H1 (cell line): Measurements from ENCODE around the gene PTGES2. TPM values are rescaled to one million over a fixed set of nuclear protein-coding genes. Genes with fewer than 3 reads are reported as not detected.

Source experiments
- CTCF ChIA-PET: fragments of 300-600 bp; sonication (Branson Sonifier 250); formaldehyde crosslinking; loops from one replicate; lab custom pipeline; 2021; ENCODE audit not compliant: partially characterized antibody; lab: Charles Lee
- POLR2A ChIA-PET: fragments of 300-600 bp; sonication (Branson Sonifier 250); formaldehyde crosslinking; loops from one replicate; lab custom pipeline; 2021; ENCODE audit warnings: inconsistent platforms; ENCODE audit not compliant: partially characterized antibody; lab: Charles Lee
- DNase-seq, 2 experiments: peaks; one replicate each; pipeline versions ENCODE4 v3.0.0 to v3.0.0-alpha.2; 2010 to 2022; ENCODE audit warnings: low spot score in 2 of 2, low read depth in 1 of 2, mixed read lengths in 1 of 2
- FAIRE-seq: peaks from 2 replicates; lab custom pipeline; 2011; peaks lifted over from hg19 to GRCh38; lab: Jason Lieb, UNC
- H2AFZ ChIP-seq: 2 replicates; pipeline ENCODE4 v1.8.1; 2012; ENCODE audit warnings: low read length, inconsistent platforms
- H2AK5ac ChIP-seq: 2 replicates; pipeline ENCODE4 v1.6.1; 2013; ENCODE audit warnings: low read depth, low read length
- H2BK120ac ChIP-seq: replicated peaks from 2 replicates; pipeline ENCODE3; 2013; ENCODE audit warnings: low read depth, low read length, inconsistent platforms
- H2BK12ac ChIP-seq: 2 replicates; pipeline ENCODE4 v1.6.1; 2013; ENCODE audit warnings: low read depth, low read length
- H2BK15ac ChIP-seq: 2 replicates; pipeline ENCODE4 v1.6.1; 2013; ENCODE audit warnings: low read length
- H2BK20ac ChIP-seq: 2 replicates; pipeline ENCODE4 v1.6.1; 2013; ENCODE audit warnings: low read length
- H2BK5ac ChIP-seq: 2 replicates; pipeline ENCODE4 v1.6.1; 2013; ENCODE audit warnings: low read depth, low read length
- H3K14ac ChIP-seq: 2 replicates; pipeline ENCODE4 v1.6.1; 2013; ENCODE audit warnings: inconsistent platforms; ENCODE audit not compliant: insufficient read length
- H3K18ac ChIP-seq: 2 replicates; pipeline ENCODE4 v1.6.1; 2013; ENCODE audit warnings: low read length; ENCODE audit errors: extremely low read depth
- H3K23ac ChIP-seq: 2 replicates; pipeline ENCODE4 v1.6.1; 2013; ENCODE audit warnings: inconsistent platforms; ENCODE audit not compliant: insufficient read length
- H3K23me2 ChIP-seq: 2 replicates; pipeline ENCODE4 v1.6.1; 2013; ENCODE audit warnings: low read depth, low read length
- H3K27ac ChIP-seq: 2 replicates; pipeline ENCODE4 v1.6.1; 2011; ENCODE audit warnings: low read depth, low read length, inconsistent platforms
- H3K27me3 ChIP-seq, 4 experiments: replicated peaks in 1 of 4; 1 replicate in 1 of 4; 2 replicates in 3 of 4; pipeline versions ENCODE4 v1.6.1 to v1.8.1; 2011 to 2013; ENCODE audit warnings: low read length in 3 of 4, mild to moderate bottlenecking in 3 of 4, inconsistent platforms in 2 of 4, mixed read lengths in 2 of 4, moderate library complexity in 1 of 4; ENCODE audit not compliant: control insufficient read depth in 3 of 4, insufficient read depth in 3 of 4; ENCODE audit errors: extremely low read depth in 1 of 4
- H3K36me3 ChIP-seq, 4 experiments: 2 replicates each; pipeline versions ENCODE4 v1.6.1 to v1.8.1; 2011 to 2013; ENCODE audit warnings: mild to moderate bottlenecking in 4 of 4, low read length in 3 of 4, moderate library complexity in 2 of 4, control low read depth in 1 of 4, inconsistent platforms in 1 of 4; ENCODE audit not compliant: insufficient read depth in 4 of 4, control insufficient read depth in 2 of 4
- H3K4ac ChIP-seq: replicated peaks from 2 replicates; pipeline ENCODE3; 2013; ENCODE audit warnings: low read length, low read depth, mixed read lengths, inconsistent platforms; ENCODE audit not compliant: insufficient read length
- H3K4me1 ChIP-seq, 4 experiments: replicated peaks in 1 of 4; 1 replicate in 1 of 4; 2 replicates in 3 of 4; pipeline versions ENCODE4 v1.6.1 to v1.8.1; 2011 to 2013; ENCODE audit warnings: low read length in 3 of 4, inconsistent platforms in 2 of 4, mixed read lengths in 1 of 4; ENCODE audit not compliant: insufficient read depth in 4 of 4, control insufficient read depth in 3 of 4
- H3K4me2 ChIP-seq, 2 experiments: 2 replicates each; pipeline versions ENCODE4 v1.6.1 to v1.8.1; 2011 to 2013; ENCODE audit warnings: low read depth in 2 of 2, low read length in 2 of 2, control low read depth in 1 of 2, inconsistent platforms in 1 of 2, mild to moderate bottlenecking in 1 of 2; ENCODE audit not compliant: insufficient read depth in 1 of 2
- H3K4me3 ChIP-seq, 4 experiments: fragments of 200-600, 300-600 bp in 1 of 4; sonication (generic), shearing (Covaris generic), sonication (Bioruptor Twin) in 1 of 4; 2 replicates each; pipeline versions ENCODE4 v1.5.1 to v1.8.1; 2011 to 2016; ENCODE audit warnings: low read length in 4 of 4, low read depth in 3 of 4, control low read depth in 2 of 4, inconsistent platforms in 2 of 4, mild to moderate bottlenecking in 2 of 4, mixed read lengths in 1 of 4, moderate library complexity in 1 of 4; ENCODE audit not compliant: insufficient read depth in 2 of 4; ENCODE audit errors: extremely low read depth in 1 of 4
- H3K56ac ChIP-seq: replicated peaks from 2 replicates; pipeline ENCODE3; 2013; ENCODE audit warnings: low read depth, mild to moderate bottlenecking, mixed read lengths, low read length, inconsistent platforms; ENCODE audit not compliant: insufficient read length
- H3K79me1 ChIP-seq: 2 replicates; pipeline ENCODE4 v1.6.1; 2013; ENCODE audit warnings: low read depth, low read length, control low read depth
- H3K79me2 ChIP-seq, 2 experiments: 2 replicates each; pipeline versions ENCODE4 v1.6.1 to v1.8.1; 2012 to 2013; ENCODE audit warnings: low read length in 2 of 2, mild to moderate bottlenecking in 2 of 2, inconsistent platforms in 1 of 2; ENCODE audit not compliant: insufficient read depth in 2 of 2, control insufficient read depth in 1 of 2
- H3K9ac ChIP-seq, 4 experiments: replicated peaks in 1 of 4; 1 replicate in 1 of 4; 2 replicates in 3 of 4; pipeline versions ENCODE4 v1.6.1 to v1.8.1; 2011 to 2013; ENCODE audit warnings: low read depth in 3 of 4, low read length in 3 of 4, control low read depth in 2 of 4, mild to moderate bottlenecking in 2 of 4, moderate library complexity in 2 of 4, inconsistent platforms in 1 of 4; ENCODE audit errors: extremely low read depth in 1 of 4
- H3K9me3 ChIP-seq, 2 experiments: 2 replicates each; pipeline versions ENCODE4 v1.6.1 to v1.8.1; 2012 to 2013; ENCODE audit warnings: mild to moderate bottlenecking in 2 of 2, moderate library complexity in 2 of 2, control low read depth in 1 of 2, inconsistent platforms in 1 of 2, low read depth in 1 of 2, low read length in 1 of 2, mixed read lengths in 1 of 2; ENCODE audit not compliant: insufficient read depth in 2 of 2
- H4K20me1 ChIP-seq, 2 experiments: replicated peaks in 1 of 2; 2 replicates each; pipeline versions ENCODE3 to v1.8.1; 2011 to 2013; ENCODE audit warnings: inconsistent platforms in 2 of 2, low read length in 2 of 2, mild to moderate bottlenecking in 1 of 2; ENCODE audit not compliant: insufficient read depth in 2 of 2, control insufficient read depth in 1 of 2
- H4K5ac ChIP-seq: 2 replicates; pipeline ENCODE4 v1.6.1; 2013; ENCODE audit warnings: low read length, low read depth, mixed read lengths, inconsistent platforms; ENCODE audit not compliant: insufficient read length
- H4K8ac ChIP-seq: 2 replicates; pipeline ENCODE4 v1.8.0; 2013; ENCODE audit warnings: mild to moderate bottlenecking, moderate library complexity, low read length, inconsistent platforms; ENCODE audit not compliant: insufficient read depth; ENCODE audit errors: extremely low read depth
- H4K91ac ChIP-seq: replicated peaks from 2 replicates; pipeline ENCODE3; 2013; ENCODE audit warnings: low read length, mixed read lengths, inconsistent platforms; ENCODE audit not compliant: insufficient read length
- CBX8 ChIP-seq: fragments of 300-800, 300-1000 bp; sonication (generic); IDR thresholded peaks from 2 replicates; pipeline ENCODE4 v1.7.1; 2016; ENCODE audit warnings: low read depth, low read length, borderline replicate concordance
- CHD2 ChIP-seq: IDR thresholded peaks from 2 replicates; pipeline ENCODE4 v1.6.1; 2012; ENCODE audit warnings: low read length, improper control_type of control experiment
- CTBP2 ChIP-seq: IDR thresholded peaks from 2 replicates; pipeline ENCODE4 v1.7.0; 2011; ENCODE audit warnings: borderline replicate concordance, mild to moderate bottlenecking, moderate library complexity, mixed read lengths, low read length; ENCODE audit not compliant: insufficient read depth, insufficient read length
- EZH2 ChIP-seq: fragments of 200-600 bp; sonication (generic); IDR thresholded peaks from 2 replicates; pipeline ENCODE4 v1.7.1; 2012; ENCODE audit warnings: low read depth, mild to moderate bottlenecking, moderate library complexity, low read length, inconsistent platforms; ENCODE audit not compliant: severe bottlenecking
- GTF2F1 ChIP-seq: IDR thresholded peaks from 2 replicates; pipeline ENCODE4 v1.6.1; 2012; ENCODE audit warnings: low read depth, low read length, improper control_type of control experiment, borderline replicate concordance
- KDM1A ChIP-seq: fragments of 200-600, 300-600 bp; sonication (generic); IDR thresholded peaks from 2 replicates; pipeline ENCODE4 v1.7.1; 2016; ENCODE audit warnings: mild to moderate bottlenecking, low read length, borderline replicate concordance
- MAX ChIP-seq: IDR thresholded peaks from 2 replicates; pipeline ENCODE4 v1.6.1; 2012; ENCODE audit warnings: inconsistent platforms
- SIX5 ChIP-seq: IDR thresholded peaks from 2 replicates; pipeline ENCODE4 v1.6.1; 2011; ENCODE audit warnings: mild to moderate bottlenecking, low read depth, low read length
- SP4 ChIP-seq: IDR thresholded peaks from 2 replicates; pipeline ENCODE4 v1.6.1; 2012; ENCODE audit warnings: low read length, inconsistent platforms
- ZNF274 ChIP-seq: IDR thresholded peaks from 2 replicates; pipeline ENCODE4 v1.7.0; 2012; ENCODE audit warnings: low read length, borderline replicate concordance; ENCODE audit errors: extremely low read depth
- WGBS, 2 experiments: shearing (Covaris generic) in 1 of 2; methylation state at CpG; one replicate each; pipeline versions ENCODE4 v1.1.6 to v1.1.7; 2013 to 2015; ENCODE audit warnings: low lambda C conversion rate in 2 of 2, mixed read lengths in 2 of 2, inconsistent platforms in 1 of 2, low coverage in 1 of 2, missing lambda C conversion rate in 1 of 2; ENCODE audit not compliant: insufficient replicate concordance in 2 of 2, insufficient coverage in 1 of 2, insufficient read length in 1 of 2; ENCODE audit errors: extremely low coverage in 1 of 2, missing lambda C conversion rate in 1 of 2; 5-methylcytosine and 5-hydroxymethylcytosine counted together
- polyA plus RNA-seq, 7 experiments: library from polyadenylated mRNA; depleted of rRNA in 3 of 7; stranded (reverse) in 5 of 7; unstranded in 2 of 7; fragments of >200 nt in 5 of 7; fragments of 200-250 nt in 2 of 7; gene quantifications; 1 replicate in 5 of 7; 2 replicates in 1 of 7; 4 replicates in 1 of 7; pipeline versions ENCODE4 v1.2.1 to v1.2.3, GENCODE V29; 2011 to 2013; ENCODE audit warnings: missing spikeins in 2 of 7, mixed read lengths in 2 of 7
- total RNA-seq: library from RNA; stranded (reverse); fragmentation: NEBNext Ultra II Directional; extraction: Animal tissue kit (Norgen Biotek cat#: 25700); gene quantifications from 2 replicates; pipeline ENCODE4 v1.2.1, GENCODE V29; 2021

PTGES2 gene
- total and polyA plus RNA-seq, 2 of the 8 experiments (the other 6 are each of a cell fraction or from before 2014, with no cell fraction given), result 80.7 to 81.2 TPM

GRCh38 chr9:128117613-128118471, 9.7 kb downstream of the PTGES2 start:
- Histone ChIP-seq H3K4ac (peak overlapping the region; percentile 21), H2BK120ac (no peak overlapping the region), H3K14ac (no peak overlapping the region), H4K5ac (no peak overlapping the region), H4K8ac (no peak overlapping the region), H2BK20ac (no peak overlapping the region), H2BK12ac (no peak overlapping the region), H2AK5ac (0 out of 2 replicates have a peak overlapping the region, but pooled peaks have one; percentile 26), H3K56ac (no peak overlapping the region), H3K4me1 (peaks cover 0 to 4% (median under 1%) of the 10 kb centered on the region in 4 experiments; a peak in 3 of 7 replicates), H3K36me3 (peaks cover 0 to 17% (median 3%) of the 10 kb centered on the region in 4 experiments; a peak in 5 of 8 replicates), H4K91ac (no peak overlapping the region), H3K9me3 (no peaks in the 10 kb centered on the region), H2AFZ (no peak overlapping the region; the same call in 1 of the 2 replicates), H2BK5ac (0 out of 2 replicates have a peak overlapping the region, but pooled peaks have one; percentile 24), H3K23ac (no peak overlapping the region), H3K79me2 (no peaks in the 10 kb centered on the region), H3K4me3 (peak overlapping the region in 2 of 4 experiments; percentile 14 to 40; a peak in 5 of 8 replicates), H3K18ac (no peak overlapping the region), H3K27me3 (no peaks in the 10 kb centered on the region), H3K9ac (0 out of 7 replicates have a peak overlapping the region, but pooled peaks of 2 of the 4 experiments have one; percentile 4 to 8), H3K23me2 (no peaks in the 10 kb centered on the region), H4K20me1 (peaks cover 3 to 15% of the 10 kb centered on the region in 2 experiments), H3K4me2 (peak overlapping the region in 1 of 2 experiments; percentile 64; a peak in 2 of 4 replicates), H3K27ac (no peak overlapping the region), H2BK15ac (peak overlapping the region; percentile 46), H3K79me1 (no peaks in the 10 kb centered on the region)
- POLR2A ChIA-PET, result interaction anchor here (0.6 to 5.9 kb wide), 7 partner anchors 12 to 179 kb away, joined by 3 to 119 read pairs (median 4); partner anchors contain the start of gene BBLN
- FAIRE-seq, result peak; percentile 81
- WGBS, 2 experiments, result 21% methylated on average over 27 of the region's 27 CpGs; no CpG with 5 or more reads in 1 of the 2 experiments
- CTCF ChIA-PET, result interaction anchor here (0.6 to 9.1 kb wide), 63 partner anchors 8 to 1162 kb away, joined by 3 to 114 read pairs (median 5); partner anchors contain the start of genes NAIF1, PTGES2 and SLC25A25
- DNase-seq, result peak; percentile 91 to 100
- TF ChIP-seq ZNF274 (no peak), CBX8 (no peak), MAX (peak; percentile 57), KDM1A (peak; percentile 34; the same call in 1 of the 2 replicates), CHD2 (peak; percentile 46; the same call in 1 of the 2 replicates), SIX5 (no peak), GTF2F1 (no peak), SP4 (0 out of 2 replicates have a peak, but pooled peaks have one; percentile 72), CTBP2 (no peak), EZH2 (no peak)
